GM23248 (cell line): Measurements from ENCODE around the gene NRP1. TPM values are rescaled to one million over a fixed set of nuclear protein-coding genes. Genes with fewer than 3 reads are reported as not detected.
A peak's percentile ranks its signal among the peaks of the same experiment; 100 is the strongest.

Experiments used
- DNase-seq: peaks from one replicate; pipeline ENCODE4 v3.0.0-alpha.2; 2015
- H2AFZ ChIP-seq: fragments of 200-600 bp; sonication (generic); 2 replicates; pipeline ENCODE4 v1.6.1; 2016; ENCODE audit warnings: antibody characterized with exemption
- H3F3A ChIP-seq: fragments of 200-600 bp; sonication (generic); 2 replicates; pipeline ENCODE4 v1.6.1; 2016; ENCODE audit warnings: mild to moderate bottlenecking, antibody characterized with exemption, mixed run types; ENCODE audit not compliant: insufficient read depth
- H3K27ac ChIP-seq: fragments of 200-600 bp; sonication (generic); 2 replicates; pipeline ENCODE4 v1.5.1; 2016; ENCODE audit warnings: mild to moderate bottlenecking
- H3K27me3 ChIP-seq: fragments of 200-600 bp; sonication (generic); replicated peaks from 2 replicates; pipeline ENCODE4 v1.6.1; 2016; ENCODE audit warnings: mild to moderate bottlenecking; ENCODE audit not compliant: insufficient read depth
- H3K36me3 ChIP-seq: fragments of 200-600 bp; sonication (generic); 2 replicates; pipeline ENCODE4 v1.6.1; 2016; ENCODE audit warnings: low read depth, mild to moderate bottlenecking
- H3K4me1 ChIP-seq: fragments of 200-600 bp; sonication (generic); 2 replicates; pipeline ENCODE4 v1.6.1; 2016; ENCODE audit warnings: mild to moderate bottlenecking; ENCODE audit not compliant: insufficient read depth
- H3K4me2 ChIP-seq: fragments of 200-600 bp; sonication (generic); one replicate; pipeline ENCODE4 v1.6.1; 2016; ENCODE audit warnings: mild to moderate bottlenecking; ENCODE audit not compliant: unreplicated experiment
- H3K4me3 ChIP-seq: fragments of 200-600 bp; sonication (generic); 2 replicates; pipeline ENCODE4 v1.5.1; 2016; ENCODE audit warnings: mild to moderate bottlenecking
- H3K79me2 ChIP-seq: fragments of 200-600 bp; sonication (generic); 2 replicates; pipeline ENCODE4 v1.6.1; 2016; ENCODE audit warnings: mild to moderate bottlenecking; ENCODE audit not compliant: insufficient read depth
- H3K9ac ChIP-seq: fragments of 200-600 bp; sonication (generic); 2 replicates; pipeline ENCODE4 v1.6.1; 2016; ENCODE audit warnings: mild to moderate bottlenecking
- H3K9me2 ChIP-seq: fragments of 200-600 bp; sonication (generic); 2 replicates; pipeline ENCODE4 v1.6.1; 2016; ENCODE audit warnings: mixed run types, mild to moderate bottlenecking, moderate library complexity; ENCODE audit not compliant: insufficient read depth
- H3K9me3 ChIP-seq: fragments of 200-600 bp; sonication (generic); one replicate; pipeline ENCODE4 v1.6.1; 2017; ENCODE audit warnings: low read depth
- H4K20me1 ChIP-seq: fragments of 200-600 bp; sonication (generic); 2 replicates; pipeline ENCODE4 v1.6.0; 2016; ENCODE audit not compliant: insufficient read depth
- EZH2 ChIP-seq: fragments of 200-600 bp; sonication (generic); IDR thresholded peaks from 2 replicates; pipeline ENCODE4 v1.6.1; 2018; ENCODE audit warnings: antibody characterized with exemption, mild to moderate bottlenecking; ENCODE audit not compliant: insufficient read depth, poor library complexity, severe bottlenecking
- EZH2phosphoT487 ChIP-seq: fragments of 200-600 bp; sonication (generic); IDR thresholded peaks from 2 replicates; pipeline ENCODE4 v1.6.1; 2018; ENCODE audit warnings: antibody characterized with exemption, moderate library complexity, mild to moderate bottlenecking, low read depth; ENCODE audit not compliant: insufficient read depth
- WGBS, 2 experiments: methylation state at CpG; one replicate each; pipeline ENCODE4 v1.1.6; 2015 to 2017; ENCODE audit warnings: low lambda C conversion rate in 2 of 2, low coverage in 1 of 2; ENCODE audit errors: missing lambda C conversion rate in 2 of 2; 5-methylcytosine and 5-hydroxymethylcytosine counted together
- in situ Hi-C: fragments of 300-500 bp; cut with MboI; formaldehyde crosslinking; loops from 2 replicates; pipeline ENCODE4 v1.15.0; 2020
- polyA plus RNA-seq: library from polyadenylated mRNA; unstranded; fragments of >200 nt; fragmentation: Nextera tagmentation; extraction: Ambion mirVana; gene quantifications from 2 replicates; pipeline ENCODE4 v1.2.1, GENCODE V29; 2016
- total RNA-seq: library from RNA; depleted of rRNA; stranded (reverse); fragments of >200 nt; shearing (Covaris generic); gene quantifications from 2 replicates; pipeline ENCODE4 v1.2.3, GENCODE V29; 2014

NRP1 gene
- total and polyA plus RNA-seq, 2 experiments from 2014 or later = 152 to 175 TPM

- Histone ChIP-seq H4K20me1 (no peaks in the 10 kb centered on the region), H3K9me2 (no peaks in the 10 kb centered on the region), H3K4me2 (peak overlapping the region; percentile 14), H3K4me3 (no peak overlapping the region), H3F3A (peaks cover 75% of the 10 kb centered on the region), H3K36me3 (peaks cover 50% of the 10 kb centered on the region), H3K27ac (peak overlapping the region; percentile 15), H3K27me3 (no peaks in the 10 kb centered on the region), H2AFZ (no peak overlapping the region), H3K4me1 (peaks cover 23% of the 10 kb centered on the region), H3K9ac (no peak overlapping the region), H3K9me3 (no peaks in the 10 kb centered on the region), H3K79me2 (no peaks in the 10 kb centered on the region)
- peak; percentile 20 for DNase-seq
- in situ Hi-C loops = no loop called here
- WGBS, 2 experiments = 36 to 40% methylated on average over 3 of the region's 3 CpGs
- no peak for TF ChIP-seq EZH2
- TF ChIP-seq EZH2phosphoT487 = no peak
These were observed 156.3 kb downstream of the NRP1 start for GRCh38 chr10:33178026-33178755.

- no peak overlapping the region for H3K27ac ChIP-seq
- in situ Hi-C loops = no loop called here
- H4K20me1 ChIP-seq = no peaks in the 10 kb centered on the region
- H3K9ac ChIP-seq = no peak overlapping the region
- 95 to 99% methylated on average over 2 of the region's 2 CpGs for WGBS, 2 experiments
- peaks cover 36% of the 10 kb centered on the region for H3K36me3 ChIP-seq
- TF ChIP-seq EZH2 (no peak), EZH2phosphoT487 (no peak)
- no peaks in the 10 kb centered on the region for H3K27me3 ChIP-seq
- peaks cover 64% of the 10 kb centered on the region for H3F3A ChIP-seq
- H3K79me2 ChIP-seq = no peaks in the 10 kb centered on the region
- DNase-seq = no peak
- no peak overlapping the region for H3K4me2 ChIP-seq
- no peaks in the 10 kb centered on the region for H3K9me2 ChIP-seq
- no peak overlapping the region for H3K4me3 ChIP-seq
- no peaks in the 10 kb centered on the region for H3K9me3 ChIP-seq
- H2AFZ ChIP-seq = no peak overlapping the region
- peaks cover 23% of the 10 kb centered on the region for H3K4me1 ChIP-seq
These were observed 157.8 kb downstream of the NRP1 start for GRCh38 chr10:33176688-33177087.

- H3F3A ChIP-seq = peaks cover 48% of the 10 kb centered on the region
- H3K9me3 ChIP-seq = no peaks in the 10 kb centered on the region
- peaks cover 23% of the 10 kb centered on the region for H3K4me1 ChIP-seq
- H3K9ac ChIP-seq = no peak overlapping the region
- in situ Hi-C loops = loop anchor here (25.0 kb wide), 1 partner anchor 388 kb away; no protein-coding TSS in a partner anchor
- no peak overlapping the region for H3K27ac ChIP-seq
- no peak overlapping the region for H2AFZ ChIP-seq
- no peaks in the 10 kb centered on the region for H3K9me2 ChIP-seq
- no peak for TF ChIP-seq EZH2phosphoT487
- no peak for TF ChIP-seq EZH2
- H3K27me3 ChIP-seq = no peaks in the 10 kb centered on the region
- no peaks in the 10 kb centered on the region for H4K20me1 ChIP-seq
- no peaks in the 10 kb centered on the region for H3K79me2 ChIP-seq
- peaks cover 19% of the 10 kb centered on the region for H3K36me3 ChIP-seq
- H3K4me2 ChIP-seq = no peak overlapping the region
- 29 to 34% methylated on average over 5 of the region's 5 CpGs for WGBS, 2 experiments
- peak; percentile 54 for DNase-seq
- no peak overlapping the region for H3K4me3 ChIP-seq
These were observed 159.6 kb downstream of the NRP1 start for GRCh38 chr10:33174674-33175434.

GRCh38 chr10:33165911-33166310 lies 168.6 kb downstream of the NRP1 start:
- Histone ChIP-seq H3K4me3 (no peak overlapping the region), H3K79me2 (no peaks in the 10 kb centered on the region), H3K9me3 (no peaks in the 10 kb centered on the region), H3K9ac (no peak overlapping the region), H3K27me3 (no peaks in the 10 kb centered on the region), H3F3A (peaks cover 16% of the 10 kb centered on the region), H2AFZ (peak overlapping the region; percentile 65), H3K9me2 (no peaks in the 10 kb centered on the region), H3K4me1 (peaks cover 21% of the 10 kb centered on the region), H3K36me3 (no peaks in the 10 kb centered on the region), H3K27ac (no peak overlapping the region), H4K20me1 (no peaks in the 10 kb centered on the region), H3K4me2 (peak overlapping the region; percentile 40)
- peak; percentile 14 for DNase-seq
- 30 to 39% methylated on average over 3 of the region's 3 CpGs for WGBS, 2 experiments
- TF ChIP-seq EZH2phosphoT487 (no peak), EZH2 (no peak)
- in situ Hi-C loops = loop anchor here (25.0 kb wide), 1 partner anchor 379 kb away; no protein-coding TSS in a partner anchor
